Spleen (tissue), 3 donors: ENCODE results near the gene ERCC3.

Experiments used
- POLR2A ChIP-seq, 3 donors: fragments of 450-650 bp; IDR thresholded peaks; one replicate each; pipeline ENCODE4 v1.5.1; 2017; ENCODE audit warnings: antibody characterized with exemption in 3 of 3, mild to moderate bottlenecking in 1 of 3
- POLR2AphosphoS5 ChIP-seq, 3 donors: sonication (generic); formaldehyde crosslinking; IDR thresholded peaks; one replicate each; pipeline ENCODE4 v1.5.1; 2017; ENCODE audit warnings: antibody characterized with exemption in 3 of 3

DNA sequence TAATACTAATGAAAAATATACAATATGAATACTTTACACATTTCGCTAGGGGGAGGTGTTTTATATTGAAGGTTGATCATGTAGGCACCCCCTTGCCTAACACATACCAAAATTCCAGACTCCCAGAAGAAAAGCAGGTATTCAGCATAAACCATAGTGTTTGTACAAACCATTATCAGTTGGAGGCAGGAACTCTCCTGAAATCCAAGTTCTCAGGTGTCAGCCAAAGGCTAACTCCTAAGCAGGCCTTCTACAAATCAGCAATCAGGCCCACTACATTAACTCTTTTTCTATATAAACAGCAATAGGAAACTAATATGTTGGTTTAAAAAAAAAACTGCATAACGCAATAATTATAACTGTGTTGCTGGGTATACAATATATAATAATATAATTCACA is 49.3 kb upstream of the ERCC3 start:
- TF ChIP-seq POLR2AphosphoS5 (IDR thresholded peaks at IDR 0.05) (no peak), POLR2A (IDR thresholded peaks at IDR 0.05) (no peak)
